ENCODE results near the gene MSL1. TPM values are rescaled to one million over a fixed set of nuclear protein-coding genes. Genes with fewer than 3 reads are reported as not detected.

MSL1 gene
- total and polyA plus RNA-seq, 9 of the 15 experiments (the other 6 are each of a cell fraction or from before 2014, with no cell fraction given) = 13.8 to 120 (median 61.9) TPM

GRCh38 chr17:40121181-40122135 is at the start of gene MSL1 (continued):
- no peak for TF ChIP-seq RCOR1 (IDR thresholded peaks at IDR 0.05; ENCODE audit: borderline replicate concordance in 1 of 2, low read depth in 2 of 2, low read length in 2 of 2)
- no peak for TF ChIP-seq PREB (CRISPR knock-in tag; IDR thresholded peaks at IDR 0.05)
- TF ChIP-seq DMBX1 (CRISPR knock-in tag; IDR thresholded peaks at IDR 0.05; ENCODE audit: borderline replicate concordance) = no peak
- no peak for TF ChIP-seq MLX (CRISPR knock-in tag; conservative IDR thresholded peaks at IDR 0.05)
- no peak for TF ChIP-seq ZBTB33 (CRISPR knock-in tag; IDR thresholded peaks at IDR 0.05)
- peak in 1 of 2 experiments; percentile 74 for TF ChIP-seq E2F6 (IDR thresholded peaks at IDR 0.05; ENCODE audit: borderline replicate concordance in 1 of 2, extremely low read depth in 1 of 2, insufficient read depth in 1 of 2, insufficient read length in 1 of 2, low read depth in 1 of 2, low read length in 1 of 2, poor library complexity in 1 of 2, severe bottlenecking in 1 of 2)
- no peak for TF ChIP-seq MXD1 (CRISPR knock-in tag; IDR thresholded peaks at IDR 0.05; ENCODE audit: borderline replicate concordance, poor library complexity, severe bottlenecking)
- TF ChIP-seq CEBPB (tag; IDR thresholded peaks at IDR 0.05) = no peak
- TF ChIP-seq CGGBP1 (CRISPR knock-in tag; IDR thresholded peaks at IDR 0.05) = peak; percentile 71; the same call in 1 of the 2 replicates
- TF ChIP-seq DACH1 (IDR thresholded peaks at IDR 0.05; ENCODE audit: partially characterized antibody) = no peak
- no peak for TF ChIP-seq ZKSCAN3 (CRISPR knock-in tag; IDR thresholded peaks at IDR 0.05)
- TF ChIP-seq MAFK (IDR thresholded peaks at IDR 0.05; ENCODE audit: low read length) = no peak
- no peak for TF ChIP-seq ZNF224 (CRISPR knock-in tag; IDR thresholded peaks at IDR 0.05)
- TF ChIP-seq ZNF143 (CRISPR knock-in tag; IDR thresholded peaks at IDR 0.05) = no peak
- TF ChIP-seq DEAF1 (CRISPR knock-in tag; IDR thresholded peaks at IDR 0.05) = no peak
- TF ChIP-seq ZNF764 (CRISPR knock-in tag; IDR thresholded peaks at IDR 0.05; ENCODE audit: low read depth) = no peak
- peak; percentile 70 for TF ChIP-seq SUPT5H (IDR thresholded peaks at IDR 0.05)
- no peak for TF ChIP-seq FOXA3 (CRISPR knock-in tag; conservative IDR thresholded peaks at IDR 0.05 in 1 of 2, IDR thresholded peaks at IDR 0.05 in 1 of 2)
